ENCODE results near the gene MFAP5.

DNA sequence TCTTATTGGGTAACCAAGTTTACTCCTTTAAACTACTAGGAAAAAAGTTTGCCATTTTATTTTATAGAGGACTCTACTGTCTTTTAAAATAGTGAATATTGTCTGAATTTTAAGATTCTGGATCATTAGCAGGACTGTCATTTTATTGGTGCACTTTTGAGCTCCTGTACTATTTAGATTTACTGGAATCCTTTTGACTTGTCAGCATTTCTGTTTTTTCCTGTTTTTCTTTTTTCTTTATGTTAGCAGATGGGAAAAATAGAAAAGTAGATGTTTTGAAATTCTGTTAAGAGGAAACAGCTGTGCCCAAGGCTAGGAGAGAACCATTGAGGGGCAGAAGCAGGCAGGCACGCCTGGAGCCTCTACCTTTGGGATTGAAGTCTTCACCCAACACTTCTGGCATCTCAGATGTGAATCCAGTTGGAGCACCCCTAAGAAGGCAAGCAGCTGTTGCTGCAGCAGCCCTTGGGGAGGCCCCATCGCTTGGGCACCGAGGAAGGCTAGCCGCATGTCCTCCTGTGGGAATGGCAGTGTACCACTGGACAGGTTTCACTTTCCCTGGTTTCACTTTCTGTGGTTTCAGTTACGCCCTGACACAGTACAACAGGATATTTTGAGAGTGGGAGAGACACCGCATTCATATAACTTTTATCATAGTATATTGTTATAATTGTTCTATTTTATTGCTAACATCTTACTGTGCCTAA lies 46.7 kb upstream of the MFAP5 start:
- TF ChIP-seq RFX5 (IDR thresholded peaks at IDR 0.05; ENCODE audit: low read length) (no peak), SIN3A (IDR thresholded peaks at IDR 0.05; ENCODE audit: borderline replicate concordance, low read depth, low read length) (no peak), TAF1 (IDR thresholded peaks at IDR 0.05; ENCODE audit: borderline replicate concordance, low read depth, low read length) (no peak), NRF1 (IDR thresholded peaks at IDR 0.05; ENCODE audit: low read depth, low read length) (no peak), FOXM1 (IDR thresholded peaks at IDR 0.05; ENCODE audit: low read depth) (no peak), TCF12 (IDR thresholded peaks at IDR 0.05) (no peak), POLR2AphosphoS5 (IDR thresholded peaks at IDR 0.05; ENCODE audit: low read depth, low read length) (no peak), CHD2 (IDR thresholded peaks at IDR 0.05; ENCODE audit: low read length, partially characterized antibody) (no peak)
- TF ChIP-seq, protein P1, sequence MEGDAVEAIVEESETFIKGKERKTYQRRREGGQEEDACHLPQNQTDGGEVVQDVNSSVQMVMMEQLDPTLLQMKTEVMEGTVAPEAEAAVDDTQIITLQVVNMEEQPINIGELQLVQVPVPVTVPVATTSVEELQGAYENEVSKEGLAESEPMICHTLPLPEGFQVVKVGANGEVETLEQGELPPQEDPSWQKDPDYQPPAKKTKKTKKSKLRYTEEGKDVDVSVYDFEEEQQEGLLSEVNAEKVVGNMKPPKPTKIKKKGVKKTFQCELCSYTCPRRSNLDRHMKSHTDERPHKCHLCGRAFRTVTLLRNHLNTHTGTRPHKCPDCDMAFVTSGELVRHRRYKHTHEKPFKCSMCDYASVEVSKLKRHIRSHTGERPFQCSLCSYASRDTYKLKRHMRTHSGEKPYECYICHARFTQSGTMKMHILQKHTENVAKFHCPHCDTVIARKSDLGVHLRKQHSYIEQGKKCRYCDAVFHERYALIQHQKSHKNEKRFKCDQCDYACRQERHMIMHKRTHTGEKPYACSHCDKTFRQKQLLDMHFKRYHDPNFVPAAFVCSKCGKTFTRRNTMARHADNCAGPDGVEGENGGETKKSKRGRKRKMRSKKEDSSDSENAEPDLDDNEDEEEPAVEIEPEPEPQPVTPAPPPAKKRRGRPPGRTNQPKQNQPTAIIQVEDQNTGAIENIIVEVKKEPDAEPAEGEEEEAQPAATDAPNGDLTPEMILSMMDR (IDR thresholded peaks at IDR 0.05): no peak
- TF ChIP-seq, protein P2, sequence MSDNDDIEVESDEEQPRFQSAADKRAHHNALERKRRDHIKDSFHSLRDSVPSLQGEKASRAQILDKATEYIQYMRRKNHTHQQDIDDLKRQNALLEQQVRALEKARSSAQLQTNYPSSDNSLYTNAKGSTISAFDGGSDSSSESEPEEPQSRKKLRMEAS (IDR thresholded peaks at IDR 0.05; ENCODE audit: low read depth): no peak
